CD4-positive, alpha-beta T cell treated with Interleukin-17A for 4 hours (primary cell): ENCODE data around the gene PARD6G.

Experiments used
- DNase-seq: peaks from one replicate; pipeline ENCODE4 v3.0.0-alpha.2; 2020; ENCODE audit warnings: mixed read lengths

Gene PARD6G

GRCh38 chr18:80189531-80189865, 57.8 kb downstream of the PARD6G start:
- DNase-seq: no peak

DNA sequence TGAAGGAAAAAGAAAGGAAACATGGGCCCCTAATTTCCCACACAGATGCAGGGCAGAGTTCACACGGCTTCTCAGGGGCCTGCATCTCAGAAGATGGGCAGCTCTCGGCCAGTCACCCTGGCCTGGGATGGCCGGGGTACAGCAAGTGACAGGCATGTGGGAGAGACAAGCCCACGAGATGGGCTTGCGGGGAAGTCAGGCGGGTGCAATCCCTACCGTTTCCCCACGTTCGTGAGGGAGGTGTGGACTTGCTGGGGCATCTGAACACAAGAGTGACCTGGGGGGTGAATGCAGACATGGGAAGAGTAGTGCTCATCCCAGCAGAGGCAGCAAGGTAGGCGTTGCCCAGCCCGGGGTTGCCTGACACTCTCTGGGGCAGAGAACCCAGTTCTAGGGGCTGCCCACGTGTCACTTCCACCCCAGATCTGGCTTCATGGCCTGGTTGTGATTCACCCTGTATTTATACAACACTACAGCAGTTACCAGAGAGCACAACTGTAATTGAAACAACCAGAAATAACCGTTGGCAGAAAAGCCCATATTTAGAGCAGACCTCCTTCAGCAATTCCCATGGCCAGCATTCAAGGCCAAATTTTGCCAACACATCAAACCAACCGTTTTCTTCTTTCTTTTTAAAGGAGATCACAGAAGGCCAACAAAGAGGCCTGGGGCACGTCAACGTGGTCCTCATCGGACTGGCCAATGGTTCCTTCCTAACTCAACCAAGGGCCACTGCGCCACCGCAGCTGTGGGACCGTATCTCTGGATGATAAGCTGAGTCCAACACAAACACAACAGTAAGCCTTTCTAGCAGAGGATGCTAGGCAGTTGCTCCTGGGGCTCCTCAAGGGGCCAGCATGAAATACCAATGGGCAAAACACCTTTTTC, 58.4 kb downstream of the PARD6G start:
- no peak for DNase-seq

DNA sequence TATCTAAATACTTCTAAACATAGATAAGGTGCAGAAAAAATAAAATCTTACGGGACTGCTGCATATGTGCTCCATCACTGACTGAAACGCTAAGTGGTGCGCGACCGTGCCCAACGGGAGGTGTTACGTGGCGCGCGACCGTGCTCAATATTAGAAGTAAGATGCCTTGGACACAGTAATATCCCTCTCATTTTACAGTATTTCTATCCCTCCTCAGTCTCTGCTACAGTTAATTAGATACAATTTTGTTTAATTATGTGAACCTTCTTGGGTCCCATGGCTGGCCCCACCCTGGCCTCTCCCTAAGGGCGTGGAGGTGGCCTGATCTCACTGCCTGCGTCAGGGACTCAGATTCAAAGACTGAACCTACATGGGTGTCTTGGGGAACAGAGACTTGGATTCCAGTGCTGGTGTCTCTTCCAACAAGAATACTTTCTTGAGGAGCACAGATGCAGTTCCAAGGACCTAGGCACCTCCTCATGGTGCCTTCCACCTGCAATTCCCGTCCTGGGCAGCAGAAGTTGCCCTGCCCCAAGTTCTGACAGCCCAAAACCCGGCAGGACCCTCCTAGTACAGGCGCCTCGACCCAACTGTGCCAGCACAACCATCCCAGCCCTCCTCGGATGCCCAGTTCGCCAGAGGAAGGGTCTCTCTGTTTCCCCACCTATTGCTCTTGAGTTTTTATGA, 59.2 kb downstream of the PARD6G start:
- no peak for DNase-seq

DNA sequence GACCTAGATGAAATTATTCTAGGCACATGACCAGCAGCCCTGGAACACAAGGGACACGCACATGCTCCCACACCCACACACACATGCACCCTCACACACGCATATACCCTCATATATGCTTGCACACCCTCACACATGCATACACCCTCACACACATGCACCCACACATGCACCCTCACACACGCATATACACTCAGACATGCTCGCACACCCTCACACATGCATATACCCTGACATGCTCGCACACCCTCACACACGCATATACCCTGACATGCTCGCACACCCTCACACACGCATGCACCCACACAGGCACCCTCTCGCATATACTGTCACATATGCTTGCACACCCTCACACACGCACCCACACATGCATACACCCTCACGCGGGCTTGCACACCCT, 61.8 kb downstream of the PARD6G start:
- DNase-seq: no peak

GRCh38 chr18:80184243-80184772, 63.0 kb downstream of the PARD6G start:
- no peak for DNase-seq

DNA sequence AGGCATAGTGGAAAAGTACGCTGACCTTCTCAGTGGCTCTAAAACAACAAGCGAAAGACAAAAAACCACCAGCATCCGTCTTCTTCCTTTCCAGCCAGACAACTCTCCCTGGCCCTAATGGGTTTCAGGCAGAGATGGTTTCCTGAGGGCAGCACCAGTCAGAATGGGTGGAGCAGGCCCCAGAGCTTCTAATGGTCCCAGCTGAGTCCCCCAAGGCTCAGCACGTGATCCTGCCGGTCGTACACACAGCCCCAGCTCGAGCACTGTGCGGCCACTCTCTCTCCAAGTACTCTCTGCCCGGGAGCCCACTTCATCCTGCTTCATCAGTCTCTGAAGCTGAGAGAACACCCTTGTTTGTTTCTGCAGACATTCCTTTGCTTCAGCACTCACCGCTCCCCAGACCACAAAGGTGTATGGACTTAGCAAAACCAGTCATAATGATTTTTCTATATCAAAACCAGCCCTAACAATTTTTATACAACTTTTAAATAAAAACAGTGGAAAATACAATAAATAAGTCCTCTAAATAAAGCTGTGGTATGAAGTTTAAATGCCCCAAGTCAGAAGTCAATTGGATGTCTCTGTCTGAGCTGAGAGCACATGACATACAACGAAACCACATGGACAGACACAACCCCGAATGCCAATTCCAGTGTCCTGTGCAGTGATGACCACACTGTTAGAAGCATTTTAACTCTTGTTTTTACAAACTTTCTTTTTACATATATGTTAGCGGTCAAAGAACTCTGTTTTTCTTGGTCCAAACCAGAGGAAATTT, 63.9 kb downstream of the PARD6G start:
- no peak for DNase-seq

DNA sequence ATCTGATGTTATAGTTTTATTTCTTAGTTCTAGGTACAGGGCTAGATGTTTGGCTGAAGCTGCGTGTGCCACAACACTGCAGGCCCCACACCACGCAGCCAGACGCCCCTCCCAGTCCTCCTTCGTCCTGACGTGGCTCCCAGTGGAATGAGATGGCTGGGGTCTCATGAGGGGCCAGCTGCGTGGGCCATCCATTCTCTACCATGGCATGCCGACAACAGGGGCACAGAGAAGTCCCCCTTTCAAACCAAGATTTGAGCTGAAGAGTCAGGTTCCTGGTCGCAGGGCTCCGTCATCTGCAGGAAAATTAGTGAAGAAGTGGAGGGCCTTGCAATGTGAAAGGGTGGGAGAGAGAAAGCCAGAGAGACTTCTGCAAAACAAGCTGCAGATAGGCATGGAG, 64.5 kb downstream of the PARD6G start:
- no peak for DNase-seq

- no peak for DNase-seq
Measured at GRCh38 chr18:80181642-80182461, 65.5 kb downstream of the PARD6G start.

- no peak for DNase-seq
Measured at GRCh38 chr18:80180778-80181564, 66.3 kb downstream of the PARD6G start.

DNA sequence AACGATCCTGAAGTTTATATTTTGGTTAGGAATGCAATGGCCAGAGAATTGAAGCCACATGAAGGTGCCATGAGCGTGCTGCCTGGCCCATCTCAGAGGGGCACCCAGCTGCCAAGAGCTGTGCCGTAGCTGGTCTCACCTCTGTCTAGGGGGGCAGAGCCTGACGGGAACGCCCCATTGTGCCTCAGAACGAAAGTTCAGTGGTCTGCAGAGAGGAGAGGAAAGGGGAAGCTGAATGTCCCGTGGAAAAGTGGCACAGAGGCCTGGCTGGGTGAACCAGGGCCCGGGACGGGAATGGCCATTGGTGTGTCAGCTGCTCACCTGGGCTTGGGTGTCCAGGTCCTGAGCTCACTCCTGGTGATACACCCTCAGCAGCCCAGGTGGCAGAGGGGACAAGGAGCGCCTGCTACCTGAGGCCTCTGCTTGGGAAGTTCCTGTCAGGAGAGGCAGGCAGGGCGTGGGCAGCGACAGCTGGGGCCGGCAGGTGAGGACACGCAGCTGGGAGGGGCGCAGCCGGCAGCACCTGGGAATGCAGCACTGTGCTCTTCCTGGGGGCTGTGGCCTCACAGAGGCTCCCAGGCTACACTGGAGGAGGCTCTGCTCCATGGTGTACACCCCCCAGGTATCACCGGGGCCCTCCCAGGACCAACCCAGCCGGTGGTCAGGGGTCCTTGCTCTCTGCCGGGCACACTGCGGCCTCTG, 67.3 kb downstream of the PARD6G start:
- DNase-seq: no peak

DNA sequence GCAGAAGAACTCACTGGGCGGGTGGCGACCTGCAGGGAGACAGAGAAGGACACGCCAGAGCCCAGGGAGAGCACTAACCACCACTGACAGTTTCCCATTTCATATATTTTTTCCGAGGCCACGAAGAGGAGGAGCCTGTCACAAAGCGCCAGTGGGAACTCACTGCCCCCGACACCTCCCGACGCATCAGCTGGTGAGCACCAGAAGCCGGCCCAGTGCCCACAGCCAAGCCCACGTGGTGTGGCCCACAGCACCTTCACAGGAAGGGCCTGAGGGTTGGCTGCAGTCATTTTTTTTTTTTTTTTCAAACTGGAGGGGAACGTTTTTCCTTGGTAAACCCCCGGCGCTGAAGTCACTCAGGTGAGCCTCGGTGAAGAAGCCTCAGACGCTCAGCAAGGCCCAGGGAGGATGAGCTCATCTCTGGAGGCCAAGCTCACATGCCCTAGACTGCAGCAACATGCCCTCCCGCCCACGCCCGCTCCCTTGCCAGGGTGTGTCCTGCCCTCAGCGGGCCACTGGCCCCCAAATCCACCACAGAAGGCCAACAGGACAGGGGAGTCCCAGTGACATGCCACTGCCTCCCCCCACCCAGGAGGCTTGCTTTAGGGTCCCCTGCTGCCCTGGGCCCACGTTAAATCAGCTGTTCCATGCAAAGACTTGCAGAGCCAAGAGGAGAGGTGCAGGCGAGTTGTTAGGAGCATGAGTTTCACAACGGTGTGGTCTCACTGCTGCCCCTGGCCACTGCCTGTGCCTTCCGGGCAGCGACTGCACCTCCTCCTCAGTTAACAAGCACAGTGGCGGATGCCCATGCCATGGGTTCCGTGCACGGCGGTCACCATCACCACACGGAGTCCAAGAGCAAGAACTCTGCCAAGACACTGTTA, 68.1 kb downstream of the PARD6G start:
- DNase-seq: no peak

DNA sequence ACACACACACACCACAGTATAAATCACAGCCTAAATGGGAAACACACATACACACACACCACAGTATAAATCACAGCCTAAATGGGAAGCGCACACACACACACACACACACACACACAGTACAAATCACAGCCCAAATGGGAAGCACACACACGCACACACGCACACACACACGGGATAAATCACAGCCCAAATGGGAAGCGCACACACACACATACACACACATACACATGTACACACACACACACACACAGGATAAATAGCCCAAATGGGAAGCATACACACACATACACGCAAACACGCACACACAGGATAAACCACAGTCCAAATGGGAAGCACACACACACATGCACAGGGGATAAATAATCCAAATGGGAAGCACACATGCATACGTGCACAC, 70.2 kb downstream of the PARD6G start:
- DNase-seq: no peak

DNA sequence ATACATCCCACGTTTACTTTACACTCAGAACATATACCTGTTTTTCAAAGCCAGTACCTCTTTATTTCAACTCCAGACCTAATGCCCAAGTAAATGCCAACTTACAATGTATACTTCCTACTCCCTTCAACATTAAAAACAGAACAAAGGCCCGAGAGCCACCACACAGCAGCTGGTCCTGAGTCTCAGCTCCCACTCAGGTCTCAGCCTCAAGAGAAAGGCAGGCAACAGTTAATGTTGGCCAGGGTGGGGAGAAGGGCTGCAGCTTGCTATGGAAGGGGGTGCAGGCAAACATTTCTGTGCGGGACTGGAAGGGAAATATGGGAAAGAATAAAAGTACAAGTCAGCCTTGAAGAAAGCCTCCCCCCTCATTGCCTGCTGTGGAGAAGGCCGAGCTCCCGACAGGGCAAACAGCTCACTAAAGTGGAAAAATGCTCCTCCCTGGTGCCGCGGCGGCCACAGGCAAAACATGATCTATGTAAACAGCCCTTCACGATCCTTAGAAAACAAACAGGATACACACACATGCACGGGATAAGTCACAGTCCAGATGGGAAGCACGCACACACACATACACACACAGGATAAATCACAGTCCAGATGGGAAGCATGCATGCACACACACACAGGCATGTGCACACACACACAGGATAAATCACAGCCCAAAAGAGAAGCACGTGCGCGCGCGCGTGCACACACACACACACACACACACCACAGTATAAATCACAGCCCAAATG, 70.8 kb downstream of the PARD6G start:
- DNase-seq: no peak

- DNase-seq: peak; percentile 23
Measured at GRCh38 chr18:80175451-80176204, 71.7 kb downstream of the PARD6G start.

- no peak for DNase-seq
Measured at GRCh38 chr18:80173060-80173459, 74.3 kb downstream of the PARD6G start.

DNA sequence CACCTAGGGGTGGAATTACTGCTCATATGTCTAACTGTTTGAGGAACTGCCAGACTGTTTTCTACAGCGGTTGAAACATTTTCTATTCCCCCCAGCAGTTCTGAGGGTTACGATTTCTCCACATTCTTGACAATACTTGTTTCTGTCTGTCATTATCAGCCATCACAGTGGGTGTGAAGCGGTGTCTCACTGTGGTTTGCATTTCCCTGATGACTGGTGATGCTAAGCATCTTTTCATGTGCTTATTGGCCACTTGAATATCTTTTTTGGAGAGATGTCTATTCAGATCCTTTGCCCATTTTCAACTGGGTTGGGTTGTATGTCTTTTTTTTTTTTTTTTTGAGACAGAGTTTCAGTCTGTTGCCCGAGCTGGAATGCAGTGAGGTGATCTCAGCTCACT, 75.3 kb downstream of the PARD6G start:
- no peak for DNase-seq

- DNase-seq: peak; percentile 50
Measured at GRCh38 chr18:80171054-80171872, 76.1 kb downstream of the PARD6G start.
